Activated B cell treated with CpG ODN at 0.5 μM for 24 hours (primary cell): ENCODE data around the gene NANS. TPM values are rescaled to one million over a fixed set of nuclear protein-coding genes. Genes with fewer than 3 reads are reported as not detected.

ENCODE experiments used
- ATAC-seq: fragments of 200-7000 bp; cut with Tn5 transposase; one replicate; pipeline ENCODE4 v1.10.0; 2021; ENCODE audit warnings: low read depth, mild to moderate bottlenecking, moderate library complexity
- CTCF ChIA-PET: fragments of 350-600 bp; sonication (Branson Sonifier 250); formaldehyde crosslinking; loops from one replicate; lab custom pipeline; 2021; ENCODE audit warnings: antibody characterized with exemption; lab: Charles Lee
- POLR2A ChIA-PET: fragments of 350-600 bp; sonication (Branson Sonifier 250); formaldehyde crosslinking; loops from one replicate; lab custom pipeline; 2021; ENCODE audit warnings: antibody characterized with exemption; lab: Charles Lee
- DNase-seq: peaks from one replicate; pipeline ENCODE4 v3.0.0; 2022
- H3K27ac Mint-ChIP-seq: one replicate; pipeline ENCODE4 v1.8.0; 2020; ENCODE audit warnings: mixed read lengths
- H3K27me3 Mint-ChIP-seq: one replicate; pipeline ENCODE4 v1.8.0; 2021; ENCODE audit warnings: mixed read lengths
- H3K36me3 Mint-ChIP-seq: one replicate; pipeline ENCODE4 v1.8.0; 2021; ENCODE audit warnings: low read depth, mixed read lengths
- H3K4me1 Mint-ChIP-seq: one replicate; pipeline ENCODE4 v1.8.0; 2021; ENCODE audit warnings: mixed read lengths
- H3K4me3 Mint-ChIP-seq: one replicate; pipeline ENCODE4 v1.8.0; 2020; ENCODE audit warnings: mild to moderate bottlenecking, mixed read lengths
- H3K9me3 Mint-ChIP-seq: one replicate; pipeline ENCODE4 v1.8.0; 2020; ENCODE audit warnings: mixed read lengths
- CTCF ChIP-seq: fragments of 200-600 bp; IDR thresholded peaks from one replicate; pipeline ENCODE4 v1.8.0; 2022; ENCODE audit warnings: antibody characterized with exemption, mild to moderate bottlenecking
- intact Hi-C: fragments of 100-400 bp; cut with micrococcal nuclease; formaldehyde crosslinking; loops from one replicate; pipeline ENCODE4 v1.15.1; 2024
- total RNA-seq: library from RNA; stranded (reverse); gene quantifications from 2 replicates; pipeline ENCODE4 v1.2.3, GENCODE V29; 2022

NANS gene
- total RNA-seq, 1 donor from 2014 or later = 21.8 TPM

- intact Hi-C loops = no loop called here
- ATAC-seq = no peak
- ChIA-PET POLR2A (no interaction called here), CTCF (no interaction called here)
- no peaks in the 10 kb centered on the region for H3K9me3 Mint-ChIP-seq
- no peak overlapping the region for H3K27ac Mint-ChIP-seq
- DNase-seq = no peak
- no peaks in the 10 kb centered on the region for H3K27me3 Mint-ChIP-seq
- no peaks in the 10 kb centered on the region for H3K4me1 Mint-ChIP-seq
- no peak for TF ChIP-seq CTCF
- H3K4me3 Mint-ChIP-seq = no peak overlapping the region
- H3K36me3 Mint-ChIP-seq = peaks cover 62% of the 10 kb centered on the region
Measured at GRCh38 chr9:98080326-98080725, 23.8 kb downstream of the NANS start.

- H3K36me3 Mint-ChIP-seq = peaks cover 66% of the 10 kb centered on the region
Measured at GRCh38 chr9:98080780-98081179, 24.2 kb downstream of the NANS start.

GRCh38 chr9:98081477-98082219 lies 25.1 kb downstream of the NANS start:
- Mint-ChIP-seq H3K4me1 (peaks cover 12% of the 10 kb centered on the region), H3K36me3 (peaks cover 68% of the 10 kb centered on the region), H3K9me3 (no peaks in the 10 kb centered on the region), H3K27me3 (no peaks in the 10 kb centered on the region), H3K27ac (no peak overlapping the region), H3K4me3 (no peak overlapping the region)
- ChIA-PET POLR2A (no interaction called here), CTCF (no interaction called here)
- DNase-seq (no peak), ATAC-seq (no peak)
- intact Hi-C loops = no loop called here
- TF ChIP-seq CTCF = no peak

More at GRCh38 chr9:98080780-98081179, 24.2 kb downstream of the NANS start:
- ATAC-seq (no peak), DNase-seq (no peak)
- no peaks in the 10 kb centered on the region for H3K9me3 Mint-ChIP-seq
- no peak overlapping the region for H3K27ac Mint-ChIP-seq
- intact Hi-C loops = no loop called here
- CTCF ChIA-PET = no interaction called here
- TF ChIP-seq CTCF = no peak
- peaks cover 3% of the 10 kb centered on the region for H3K4me1 Mint-ChIP-seq
- H3K4me3 Mint-ChIP-seq = no peak overlapping the region
- POLR2A ChIA-PET = no interaction called here
- H3K27me3 Mint-ChIP-seq = no peaks in the 10 kb centered on the region

DNA sequence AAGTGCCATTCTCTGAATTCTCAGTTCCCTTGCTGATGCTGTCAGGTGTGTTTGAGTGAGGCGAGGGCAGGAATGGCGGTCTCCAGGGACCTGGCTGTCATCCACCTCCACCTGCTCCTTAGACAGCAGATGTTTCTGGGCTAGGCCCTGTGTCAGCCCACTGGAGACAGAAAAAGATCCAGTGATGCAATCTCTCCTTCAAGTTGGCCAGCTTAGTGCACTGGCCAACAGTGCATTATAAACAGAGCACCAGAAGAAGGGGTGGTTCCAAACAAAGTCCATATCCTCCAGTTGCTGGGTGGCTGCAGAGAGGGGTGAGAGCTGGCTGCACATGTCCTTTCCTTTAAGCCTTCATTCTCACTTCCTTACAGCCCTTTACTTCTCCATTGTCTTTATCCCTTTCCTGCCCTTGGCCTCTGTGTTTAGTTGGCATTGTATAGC lies 26.5 kb downstream of the NANS start:
- H3K9me3 Mint-ChIP-seq = no peaks in the 10 kb centered on the region
- no peak for DNase-seq
- CTCF ChIA-PET = no interaction called here
- intact Hi-C loops = no loop called here
- H3K36me3 Mint-ChIP-seq = peaks cover 62% of the 10 kb centered on the region
- POLR2A ChIA-PET = no interaction called here
- no peak for ATAC-seq
- H3K4me3 Mint-ChIP-seq = no peak overlapping the region
- no peaks in the 10 kb centered on the region for H3K27me3 Mint-ChIP-seq
- TF ChIP-seq CTCF = no peak
- peaks cover 17% of the 10 kb centered on the region for H3K4me1 Mint-ChIP-seq
- no peak overlapping the region for H3K27ac Mint-ChIP-seq

DNA sequence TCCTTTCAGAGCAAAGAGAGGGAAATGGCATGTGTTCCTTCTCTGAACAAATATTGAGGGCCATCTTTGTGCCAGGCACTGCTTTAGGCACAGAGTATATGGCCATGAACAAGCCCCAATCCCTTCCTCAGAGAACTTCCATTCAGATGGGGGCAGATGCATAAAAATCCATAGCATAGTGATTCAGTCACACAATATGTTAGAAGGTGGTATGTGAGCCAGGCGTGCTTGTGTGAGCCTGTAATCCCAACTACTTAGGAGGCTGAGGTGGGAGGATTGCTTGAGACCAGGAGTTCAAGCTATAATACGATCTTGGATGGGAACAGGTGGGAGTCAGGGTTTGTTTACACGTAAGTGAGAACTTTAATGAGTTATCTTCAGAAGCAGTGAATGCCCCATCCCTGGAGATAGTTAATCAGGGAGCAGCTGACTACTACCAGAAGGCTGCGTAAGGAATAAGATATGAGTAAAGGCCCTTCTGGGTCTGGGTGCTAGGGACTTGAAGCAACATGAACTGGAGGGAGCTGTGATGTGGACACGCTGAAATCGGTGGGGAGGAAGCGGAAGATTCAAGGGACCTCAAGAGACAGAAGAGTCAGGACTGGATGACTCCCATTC lies 27.1 kb downstream of the NANS start:
- DNase-seq = no peak
- POLR2A ChIA-PET = no interaction called here
- CTCF ChIA-PET = no interaction called here
- Mint-ChIP-seq H3K36me3 (peaks cover 59% of the 10 kb centered on the region), H3K27ac (no peak overlapping the region), H3K4me3 (no peak overlapping the region), H3K4me1 (peaks cover 23% of the 10 kb centered on the region), H3K27me3 (no peaks in the 10 kb centered on the region), H3K9me3 (no peaks in the 10 kb centered on the region)
- no peak for TF ChIP-seq CTCF
- intact Hi-C loops = no loop called here
- no peak for ATAC-seq
